Panc1 (cell line): Measurements from ENCODE around the gene SGMS1. TPM values are rescaled to one million over a fixed set of nuclear protein-coding genes. Genes with fewer than 3 reads are reported as not detected.

ENCODE experiments used
- ATAC-seq: fragments of 200-7000 bp; cut with Tn5 transposase; 2 replicates; pipeline ENCODE4 v1.9.1; 2020; ENCODE audit warnings: mild to moderate bottlenecking, moderate library complexity
- BruUV-seq: library from RNA; stranded (reverse); fragments of 400-500 nt; replicated peaks from 2 replicates; lab custom pipeline; 2021; lab: Mats Ljungman, UMichigan
- CTCF ChIA-PET: fragments of 300-600 bp; sonication (Branson Sonifier 250); formaldehyde crosslinking; loops from one replicate; lab custom pipeline; 2022; ENCODE audit warnings: antibody characterized with exemption; lab: Charles Lee
- POLR2A ChIA-PET: fragments of 300-600 bp; sonication (Branson Sonifier 250); formaldehyde crosslinking; loops from one replicate; lab custom pipeline; 2022; ENCODE audit warnings: antibody characterized with exemption; lab: Charles Lee
- DNase-seq: peaks from one replicate; pipeline ENCODE4 v3.0.0-alpha.2; 2010; ENCODE audit warnings: low read depth, low spot score
- H3K27ac ChIP-seq: 2 replicates; pipeline ENCODE4 v1.5.1; 2011; ENCODE audit warnings: mild to moderate bottlenecking, low read length, inconsistent platforms
- H3K27me3 ChIP-seq: fragments of 200-500 bp; sonication (Bioruptor generic); 2 replicates; pipeline ENCODE4 v1.6.0; 2014; ENCODE audit warnings: low read length, inconsistent platforms; ENCODE audit not compliant: control insufficient read depth, insufficient read depth
- H3K36me3 ChIP-seq: fragments of 200-500 bp; sonication (Bioruptor generic); 2 replicates; pipeline ENCODE4 v1.5.1; 2014; ENCODE audit warnings: inconsistent platforms, mild to moderate bottlenecking, low read length, moderate library complexity; ENCODE audit not compliant: control insufficient read depth, insufficient read depth
- H3K4me1 ChIP-seq: 2 replicates; pipeline ENCODE4 v1.5.1; 2011; ENCODE audit warnings: inconsistent platforms, mild to moderate bottlenecking, low read length, moderate library complexity; ENCODE audit not compliant: control insufficient read depth, insufficient read depth
- H3K4me3 ChIP-seq, 2 experiments: 2 replicates each; pipeline ENCODE4 v1.5.1; 2011 to 2012; ENCODE audit warnings: low read depth in 2 of 2, low read length in 2 of 2, mild to moderate bottlenecking in 2 of 2, inconsistent platforms in 1 of 2, moderate library complexity in 1 of 2
- H3K9me3 ChIP-seq: fragments of 200-500 bp; sonication (Bioruptor generic); 2 replicates; pipeline ENCODE4 v1.5.1; 2014; ENCODE audit warnings: low read depth, mild to moderate bottlenecking, inconsistent platforms, low read length, moderate library complexity; ENCODE audit not compliant: control insufficient read depth, insufficient read depth
- CTCF ChIP-seq: fragments of 450-650 bp; IDR thresholded peaks from 2 replicates; pipeline ENCODE4 v1.5.1; 2017; ENCODE audit warnings: mild to moderate bottlenecking
- POLR2AphosphoS5 ChIP-seq: IDR thresholded peaks from 2 replicates; pipeline ENCODE4 v1.6.1; 2012; ENCODE audit warnings: mild to moderate bottlenecking, low read depth, low read length, moderate library complexity
- REST ChIP-seq, 2 experiments: IDR thresholded peaks; 2 replicates each; pipeline ENCODE4 v1.6.1; 2011 to 2012; ENCODE audit warnings: low read depth in 2 of 2, control low read depth in 1 of 2, low read length in 1 of 2, mild to moderate bottlenecking in 1 of 2, moderate library complexity in 1 of 2; ENCODE audit not compliant: insufficient read depth in 1 of 2
- SIN3A ChIP-seq: IDR thresholded peaks from 2 replicates; pipeline ENCODE4 v1.6.1; 2012; ENCODE audit warnings: low read depth, mild to moderate bottlenecking, low read length, moderate library complexity, borderline replicate concordance; ENCODE audit not compliant: insufficient read depth
- TCF7L2 ChIP-seq: IDR thresholded peaks from 2 replicates; pipeline ENCODE4 v1.6.1; 2011; ENCODE audit warnings: mild to moderate bottlenecking, low read depth, low read length, inconsistent platforms
- in situ Hi-C: cut with HindIII; loops from 2 replicates; pipeline ENCODE4 v1.10.0; 2016; ENCODE audit warnings: low sequenced_read_pairs, low pct_unique_long_range_greater_than_20kb
- intact Hi-C: fragments of 100-400 bp; cut with micrococcal nuclease; formaldehyde crosslinking; loops from one replicate; pipeline ENCODE4 v1.10.0; 2022; ENCODE audit not compliant: unreplicated experiment
- total RNA-seq: library from RNA; stranded (reverse); gene quantifications from one replicate; pipeline ENCODE4 v1.2.1, GENCODE V29; 2021; ENCODE audit not compliant: unreplicated experiment

Gene SGMS1
- total RNA-seq, 1 experiment from 2014 or later, result 22.0 TPM

GRCh38 chr10:50627443-50627842 is 3.7 kb upstream of the SGMS1 start:
- H3K9me3 ChIP-seq, result no peaks in the 10 kb centered on the region
- H3K27me3 ChIP-seq, result no peaks in the 10 kb centered on the region
- POLR2A ChIA-PET, result no interaction called here
- CTCF ChIA-PET, result no interaction called here
- ATAC-seq (no peak), DNase-seq (no peak)
- intact Hi-C loops, result loop anchor here (10.0 kb wide), 2 partner anchors 173 to 263 kb away; no protein-coding TSS in a partner anchor
- no TSS peak for BruUV-seq
- H3K4me3 ChIP-seq, result no peak overlapping the region
- TF ChIP-seq TCF7L2, result no peak
- TF ChIP-seq REST (IDR thresholded peaks at IDR 0.05; ENCODE audit: insufficient read depth in 1 of 2, low read depth in 2 of 2, low read length in 1 of 2), result no peak
- no peak for TF ChIP-seq SIN3A
- TF ChIP-seq CTCF, result no peak
- TF ChIP-seq POLR2AphosphoS5, result no peak
- no peaks in the 10 kb centered on the region; the same call in 1 of the 2 replicates for H3K36me3 ChIP-seq
- H3K27ac ChIP-seq, result no peak overlapping the region
- peaks cover 8% of the 10 kb centered on the region for H3K4me1 ChIP-seq
- in situ Hi-C loops, result no loop called here

- H3K27me3 ChIP-seq, result no peaks in the 10 kb centered on the region
- peaks cover 20% of the 10 kb centered on the region for H3K4me1 ChIP-seq
- intact Hi-C loops (loop anchor here (10.0 kb wide), 2 partner anchors 171 to 261 kb away; no protein-coding TSS in a partner anchor), in situ Hi-C loops (no loop called here)
- no TSS peak for BruUV-seq
- TF ChIP-seq REST (IDR thresholded peaks at IDR 0.05; ENCODE audit: insufficient read depth in 1 of 2, low read depth in 2 of 2, low read length in 1 of 2) (no peak), CTCF (no peak), SIN3A (no peak), POLR2AphosphoS5 (no peak; the same call in 1 of the 2 replicates), TCF7L2 (no peak)
- ChIA-PET POLR2A (no interaction called here), CTCF (no interaction called here)
- ATAC-seq (no peak), DNase-seq (no peak)
- no peaks in the 10 kb centered on the region; the same call in 1 of the 2 replicates for H3K36me3 ChIP-seq
- H3K27ac ChIP-seq, result peak overlapping the region; percentile 94
- peak overlapping the region; percentile 93 to 96 for H3K4me3 ChIP-seq
- no peaks in the 10 kb centered on the region for H3K9me3 ChIP-seq
These were observed 1.9 kb upstream of the SGMS1 start for GRCh38 chr10:50625649-50626132.
